ENCODE data around the gene ITGB4. TPM values are rescaled to one million over a fixed set of nuclear protein-coding genes. Genes with fewer than 3 reads are reported as not detected.

Gene ITGB4
- total and polyA plus RNA-seq, 10 of the 15 experiments (the other 5 are each of a cell fraction or from before 2014, with no cell fraction given), result 0.06 to 1.6 (median 0.27) TPM; not detected in 2

- no TSS peak for BruUV-seq (replicated peaks)
- ChIA-PET RAD21 (ENCODE audit: unreplicated experiment) (interaction anchor here (1.3 to 2.1 kb wide), 2 partner anchors 9 to 64 kb away, joined by 4 to 8 read pairs; no protein-coding TSS in a partner anchor), CTCF (interaction anchor here (0.7 to 13.2 kb wide), 8 partner anchors 10 to 1405 kb away, joined by 3 to 134 read pairs (median 8); partner anchors contain the start of gene SMIM5), SMC1A (ENCODE audit: uncharacterized antibody, unreplicated experiment) (interaction anchor here (0.5 to 2.1 kb wide), 4 partner anchors 9 to 171 kb away, joined by 3 to 7 read pairs (median 3); partner anchors contain the start of gene WBP2), POLR2A (interaction anchor here (0.6 to 1.2 kb wide), 4 partner anchors 39 to 306 kb away, joined by 3 to 4 read pairs (median 4); no protein-coding TSS in a partner anchor)
- Histone ChIP-seq H3K9me3 (replicated peaks; ENCODE audit: control insufficient read depth, insufficient read depth, low read length) (no peaks in the 10 kb centered on the region; the same call in 2 of the 3 replicates), H3K27me3 (replicated peaks in 1 of 2; ENCODE audit: control insufficient read depth in 2 of 2, insufficient read depth in 2 of 2, low read length in 1 of 2) (no peaks in the 10 kb centered on the region), H3K4me1 (ENCODE audit: control insufficient read depth, insufficient read depth, low read length) (peaks cover 31% of the 10 kb centered on the region), H3K4me2 (ENCODE audit: control insufficient read depth, insufficient read depth) (no peak overlapping the region), H3K36me3 (ENCODE audit: control insufficient read depth in 2 of 2, insufficient read depth in 2 of 2, low read length in 1 of 2) (peaks cover 5 to 20% of the 10 kb centered on the region in 2 experiments; a peak in 3 of 4 replicates), H2AFZ (ENCODE audit: control insufficient read depth, low read depth, low read length) (no peak overlapping the region), H4K20me1 (ENCODE audit: control insufficient read depth, insufficient read depth) (no peaks in the 10 kb centered on the region), H3K79me2 (ENCODE audit: control insufficient read depth, insufficient read depth, low read length) (peaks cover 35% of the 10 kb centered on the region), H3K27ac (ENCODE audit: control insufficient read depth, insufficient read depth) (no peak overlapping the region), H3K4me3 (no peak overlapping the region), H3K9ac (ENCODE audit: control insufficient read depth, insufficient read depth, low read length) (no peak overlapping the region)
- DNase-seq (ENCODE audit: low read depth, low spot score), result no peak
- WGBS (ENCODE audit: insufficient coverage, insufficient replicate concordance, low lambda C conversion rate, missing lambda C conversion rate), result 18% methylated on average over 4 of the region's 4 CpGs
- in situ Hi-C loops (cut with MboI) (no loop called here), intact Hi-C loops (cut with micrococcal nuclease; ENCODE audit: unreplicated experiment) (no loop called here)
- no peak for ATAC-seq
- no peak for FAIRE-seq
- TF ChIP-seq, protein P1, sequence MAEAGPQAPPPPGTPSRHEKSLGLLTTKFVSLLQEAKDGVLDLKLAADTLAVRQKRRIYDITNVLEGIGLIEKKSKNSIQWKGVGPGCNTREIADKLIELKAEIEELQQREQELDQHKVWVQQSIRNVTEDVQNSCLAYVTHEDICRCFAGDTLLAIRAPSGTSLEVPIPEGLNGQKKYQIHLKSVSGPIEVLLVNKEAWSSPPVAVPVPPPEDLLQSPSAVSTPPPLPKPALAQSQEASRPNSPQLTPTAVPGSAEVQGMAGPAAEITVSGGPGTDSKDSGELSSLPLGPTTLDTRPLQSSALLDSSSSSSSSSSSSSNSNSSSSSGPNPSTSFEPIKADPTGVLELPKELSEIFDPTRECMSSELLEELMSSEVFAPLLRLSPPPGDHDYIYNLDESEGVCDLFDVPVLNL (IDR thresholded peaks at IDR 0.05; ENCODE audit: low read depth, low read length), result no peak
- TF ChIP-seq ZNF217 (IDR thresholded peaks at IDR 0.05) (no peak), ZNF24 (IDR thresholded peaks at IDR 0.05) (no peak), CHD2 (IDR thresholded peaks at IDR 0.05; ENCODE audit: borderline replicate concordance, low read depth, low read length) (no peak), CBFB (IDR thresholded peaks at IDR 0.05; ENCODE audit: low read depth) (no peak), MAX (IDR thresholded peaks at IDR 0.05; ENCODE audit: low read depth, low read length) (no peak), STAT1 (conservative IDR thresholded peaks at IDR 0.05) (no peak)
- TF ChIP-seq, protein P2, sequence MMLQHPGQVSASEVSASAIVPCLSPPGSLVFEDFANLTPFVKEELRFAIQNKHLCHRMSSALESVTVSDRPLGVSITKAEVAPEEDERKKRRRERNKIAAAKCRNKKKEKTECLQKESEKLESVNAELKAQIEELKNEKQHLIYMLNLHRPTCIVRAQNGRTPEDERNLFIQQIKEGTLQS (IDR thresholded peaks at IDR 0.05; ENCODE audit: borderline replicate concordance, extremely low read depth, low read depth, low read length), result no peak
These were observed 37.7 kb upstream of the ITGB4 start for GRCh38 chr17:75683583-75683982.
